ENCODE data around the gene MGAT1.

DNA sequence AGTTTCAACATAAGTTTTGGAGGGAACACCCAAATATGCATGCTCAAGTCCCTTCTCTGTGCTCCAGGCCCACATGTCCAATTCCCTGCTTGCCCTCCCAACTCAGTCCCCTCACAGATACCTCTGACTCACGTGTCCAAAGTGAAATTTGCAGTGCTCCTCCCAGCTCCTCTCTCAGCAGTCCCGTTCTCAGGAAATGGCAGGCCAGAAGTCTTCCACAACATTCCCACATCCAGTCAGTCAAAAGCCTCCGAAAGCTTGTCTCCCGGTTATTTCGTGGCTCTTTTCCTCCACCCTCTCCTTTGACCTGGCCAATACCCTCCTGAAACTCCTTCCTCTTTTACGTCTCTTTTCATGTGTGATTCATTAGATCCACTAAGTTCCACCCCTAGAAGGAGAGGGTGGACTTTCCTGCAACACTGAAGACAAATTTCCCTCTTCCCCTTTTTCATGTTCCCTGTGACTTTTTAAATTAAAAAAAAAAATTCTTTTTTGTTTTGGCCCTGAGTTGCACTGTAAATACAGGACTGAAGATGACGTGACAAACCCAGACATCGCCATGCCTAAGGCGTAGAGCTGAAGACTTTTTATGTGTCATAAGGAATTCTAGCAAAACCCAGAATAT, 12.8 kb upstream of the MGAT1 start:
- TF ChIP-seq CTCF (IDR thresholded peaks at IDR 0.05) (no peak), POLR2A (IDR thresholded peaks at IDR 0.05) (peak in 1 of 2 donors; percentile 32)
